ENCODE data around the gene TP73.
A peak's percentile ranks its signal among the peaks of the same experiment; 100 is the strongest.
"Not testable (repeated sequence)": the region's sequence is repeated elsewhere in the genome, so short reads cannot be mapped to it uniquely, and the experiment has no call there.

Gene TP73

GRCh38 chr1:3746830-3747521 is 94.7 kb downstream of the TP73 start:
- peak; percentile 57 for DNase-seq

- DNase-seq: no peak
Measured at GRCh38 chr1:3747522-3747848, 95.2 kb downstream of the TP73 start.

GRCh38 chr1:3747903-3748302 is 95.6 kb downstream of the TP73 start:
- DNase-seq: no peak

GRCh38 chr1:3748316-3748900 is 96.1 kb downstream of the TP73 start:
- DNase-seq: not testable (repeated sequence)

GRCh38 chr1:3749512-3749911 is 97.2 kb downstream of the TP73 start:
- DNase-seq: no peak

GRCh38 chr1:3750741-3751140 is 98.4 kb downstream of the TP73 start:
- no peak for DNase-seq

- DNase-seq: no peak
Measured at GRCh38 chr1:3752400-3752945, 100.2 kb downstream of the TP73 start, which contains the start of gene CCDC27. CCDC27 (plus strand) TSS chr1:3752450; CDS start chr1:3752482, 32 bp downstream.

GRCh38 chr1:3753656-3754454 is 101.5 kb downstream of the TP73 start:
- DNase-seq: no peak

- no peak for DNase-seq
Measured at GRCh38 chr1:3756394-3756793, 104.1 kb downstream of the TP73 start.

GRCh38 chr1:3759164-3759563 is 106.8 kb downstream of the TP73 start:
- no peak for DNase-seq

GRCh38 chr1:3759796-3760195 is 107.5 kb downstream of the TP73 start:
- no peak for DNase-seq

GRCh38 chr1:3761296-3762010 is 109.1 kb downstream of the TP73 start:
- no peak for DNase-seq

- DNase-seq: no peak
Measured at GRCh38 chr1:3762151-3762872, 110.0 kb downstream of the TP73 start.

- DNase-seq: no peak
Measured at GRCh38 chr1:3762873-3763228, 110.5 kb downstream of the TP73 start.

GRCh38 chr1:3763351-3764125 is 111.2 kb downstream of the TP73 start:
- DNase-seq: no peak

- no peak for DNase-seq
Measured at GRCh38 chr1:3767328-3767925, 115.1 kb downstream of the TP73 start.

GRCh38 chr1:3768811-3769390 is 116.6 kb downstream of the TP73 start:
- DNase-seq: no peak

GRCh38 chr1:3770047-3770765 is 117.9 kb downstream of the TP73 start:
- DNase-seq: no peak

- no peak for DNase-seq
Measured at GRCh38 chr1:3771108-3772026, 119.1 kb downstream of the TP73 start.

Data from NCI-H1694 (cell line).